Liver (tissue), 9 donors: ENCODE results near the gene ENTPD6. TPM values are rescaled to one million over a fixed set of nuclear protein-coding genes. Genes with fewer than 3 reads are reported as not detected.

Experiments
- DNase-seq: peaks from one replicate; pipeline ENCODE4 v3.0.0-alpha.2; 2017; ENCODE audit warnings: low spot score
- H3K27ac ChIP-seq, 2 donors: one replicate each; pipeline ENCODE4 v1.7.0; 2013; ENCODE audit warnings: inconsistent platforms in 2 of 2, low read length in 2 of 2, control low read depth in 1 of 2, low read depth in 1 of 2, mild to moderate bottlenecking in 1 of 2
- H3K27me3 ChIP-seq, 4 donors: one replicate each; pipeline versions ENCODE4 v1.6.1 to v1.7.0; 2013; ENCODE audit warnings: low read length in 3 of 4, inconsistent platforms in 1 of 4, mild to moderate bottlenecking in 1 of 4, moderate library complexity in 1 of 4; ENCODE audit not compliant: control insufficient read depth in 4 of 4, insufficient read depth in 4 of 4
- H3K36me3 ChIP-seq, 4 donors: one replicate each; pipeline versions ENCODE4 v1.6.1 to v1.7.0; 2013; ENCODE audit warnings: low read length in 3 of 4, mild to moderate bottlenecking in 3 of 4, low read depth in 1 of 4, moderate library complexity in 1 of 4; ENCODE audit not compliant: control insufficient read depth in 4 of 4, insufficient read depth in 3 of 4
- H3K4me1 ChIP-seq, 4 donors: one replicate each; pipeline versions ENCODE4 v1.6.1 to v1.7.0; 2013; ENCODE audit warnings: low read length in 3 of 4, mild to moderate bottlenecking in 3 of 4, moderate library complexity in 1 of 4; ENCODE audit not compliant: control insufficient read depth in 4 of 4, insufficient read depth in 4 of 4
- H3K4me3 ChIP-seq, 3 donors: one replicate each; pipeline versions ENCODE4 v1.6.1 to v1.7.0; 2013; ENCODE audit warnings: low read length in 3 of 3, control low read depth in 1 of 3, low read depth in 1 of 3, mild to moderate bottlenecking in 1 of 3
- H3K9ac ChIP-seq, 2 donors: one replicate each; pipeline ENCODE4 v1.7.0; 2013; ENCODE audit warnings: low read length in 2 of 2, mild to moderate bottlenecking in 2 of 2, moderate library complexity in 2 of 2, control low read depth in 1 of 2, low read depth in 1 of 2
- H3K9me3 ChIP-seq, 4 donors: one replicate each; pipeline versions ENCODE4 v1.6.1 to v1.7.0; 2013; ENCODE audit warnings: low read length in 3 of 4; ENCODE audit not compliant: control insufficient read depth in 4 of 4
- CTCF ChIP-seq: fragments of 150-350 bp; IDR thresholded peaks from 2 replicates; pipeline ENCODE4 v1.5.1; 2017; ENCODE audit warnings: improper control_type of control experiment, low read depth, low read length; ENCODE audit not compliant: missing input control
- FOXA1 ChIP-seq: IDR thresholded peaks from 2 replicates; pipeline ENCODE4 v1.6.1; 2016; ENCODE audit warnings: antibody characterized with exemption
- NR2F2 ChIP-seq: IDR thresholded peaks from 2 replicates; pipeline ENCODE4 v1.6.1; 2016; ENCODE audit warnings: antibody characterized with exemption
- REST ChIP-seq: IDR thresholded peaks from 2 replicates; pipeline ENCODE4 v1.6.1; 2016; ENCODE audit warnings: antibody characterized with exemption, mild to moderate bottlenecking
- RXRA ChIP-seq, 2 donors: IDR thresholded peaks; 2 replicates each; pipeline ENCODE4 v1.6.1; 2017 to 2018; ENCODE audit warnings: antibody characterized with exemption in 2 of 2, mild to moderate bottlenecking in 1 of 2
- SP1 ChIP-seq: IDR thresholded peaks from 2 replicates; pipeline ENCODE4 v1.6.1; 2018; ENCODE audit warnings: antibody characterized with exemption, mild to moderate bottlenecking
- YY1 ChIP-seq: IDR thresholded peaks from 2 replicates; pipeline ENCODE4 v1.6.1; 2016; ENCODE audit warnings: antibody characterized with exemption, mild to moderate bottlenecking
- WGBS: extraction: QIAGEN DNeasy Blood & Tissue Kit; methylation state at CpG from one replicate; pipeline ENCODE4 v1.1.7; 2013; 5-methylcytosine and 5-hydroxymethylcytosine counted together
- polyA plus RNA-seq, 2 donors: library from polyadenylated mRNA; stranded (reverse) in 1 of 2; unstranded in 1 of 2; fragments of 200-250 nt in 1 of 2; fragments of >200 nt in 1 of 2; fragmentation: Nextera tagmentation in 1 of 2; extraction: Ambion mirVana in 1 of 2; gene quantifications; one replicate each; pipeline versions ENCODE4 v1.2.1 to v1.2.3, GENCODE V29; 2013 to 2015
- total RNA-seq, 2 donors: library from RNA; depleted of rRNA; stranded (reverse); fragments of >200 nt; gene quantifications; one replicate each; pipeline ENCODE4 v1.2.3, GENCODE V29; 2014
- donor health status: healthy.
- donor health status: healthy.
- donor health status: healthy.
- donor health status: healthy.
- donor health status: healthy.

The ENTPD6 gene
- total and polyA plus RNA-seq, 4 donors = 14.9 to 29.9 (median 24.4) TPM

GRCh38 chr20:25203871-25204320, 8.4 kb downstream of the ENTPD6 start (continued):
- TF ChIP-seq CTCF = no peak
- TF ChIP-seq FOXA1 = no peak

GRCh38 chr20:25204550-25205276, 9.2 kb downstream of the ENTPD6 start:
- no peak overlapping the region for H3K27ac ChIP-seq

More at GRCh38 chr20:25204550-25205276, 9.2 kb downstream of the ENTPD6 start:
- peaks cover 0 to 8% (median under 1%) of the 10 kb centered on the region in 4 donors for H3K4me1 ChIP-seq
- no peak for TF ChIP-seq REST
- no peak for TF ChIP-seq RXRA (IDR thresholded peaks at IDR 0.05)
- TF ChIP-seq SP1 = no peak
- TF ChIP-seq CTCF = no peak
- TF ChIP-seq NR2F2 = no peak
- no peak for TF ChIP-seq YY1
- H3K36me3 ChIP-seq = no peaks in the 10 kb centered on the region
- no peak overlapping the region for H3K9ac ChIP-seq
- H3K9me3 ChIP-seq = no peaks in the 10 kb centered on the region
- H3K4me3 ChIP-seq = no peak overlapping the region
- DNase-seq = no peak
- 90% methylated on average over 9 of the region's 9 CpGs for WGBS
- no peaks in the 10 kb centered on the region for H3K27me3 ChIP-seq
